H1 (cell line): ENCODE results near the gene PLCB4. TPM values are rescaled to one million over a fixed set of nuclear protein-coding genes. Genes with fewer than 3 reads are reported as not detected.

Experiments
- CTCF ChIA-PET: fragments of 300-600 bp; sonication (Branson Sonifier 250); formaldehyde crosslinking; loops from one replicate; lab custom pipeline; 2021; ENCODE audit not compliant: partially characterized antibody; lab: Charles Lee
- POLR2A ChIA-PET: fragments of 300-600 bp; sonication (Branson Sonifier 250); formaldehyde crosslinking; loops from one replicate; lab custom pipeline; 2021; ENCODE audit warnings: inconsistent platforms; ENCODE audit not compliant: partially characterized antibody; lab: Charles Lee
- DNase-seq, 2 experiments: peaks; one replicate each; pipeline versions ENCODE4 v3.0.0 to v3.0.0-alpha.2; 2010 to 2022; ENCODE audit warnings: low spot score in 2 of 2, low read depth in 1 of 2, mixed read lengths in 1 of 2
- FAIRE-seq: peaks from 2 replicates; lab custom pipeline; 2011; peaks lifted over from hg19 to GRCh38; lab: Jason Lieb, UNC
- H2AFZ ChIP-seq: 2 replicates; pipeline ENCODE4 v1.8.1; 2012; ENCODE audit warnings: low read length, inconsistent platforms
- H2AK5ac ChIP-seq: 2 replicates; pipeline ENCODE4 v1.6.1; 2013; ENCODE audit warnings: low read depth, low read length
- H2BK120ac ChIP-seq: replicated peaks from 2 replicates; pipeline ENCODE3; 2013; ENCODE audit warnings: low read depth, low read length, inconsistent platforms
- H2BK12ac ChIP-seq: 2 replicates; pipeline ENCODE4 v1.6.1; 2013; ENCODE audit warnings: low read depth, low read length
- H2BK15ac ChIP-seq: 2 replicates; pipeline ENCODE4 v1.6.1; 2013; ENCODE audit warnings: low read length
- H2BK20ac ChIP-seq: 2 replicates; pipeline ENCODE4 v1.6.1; 2013; ENCODE audit warnings: low read length
- H2BK5ac ChIP-seq: 2 replicates; pipeline ENCODE4 v1.6.1; 2013; ENCODE audit warnings: low read depth, low read length
- H3K14ac ChIP-seq: 2 replicates; pipeline ENCODE4 v1.6.1; 2013; ENCODE audit warnings: inconsistent platforms; ENCODE audit not compliant: insufficient read length
- H3K18ac ChIP-seq: 2 replicates; pipeline ENCODE4 v1.6.1; 2013; ENCODE audit warnings: low read length; ENCODE audit errors: extremely low read depth
- H3K23ac ChIP-seq: 2 replicates; pipeline ENCODE4 v1.6.1; 2013; ENCODE audit warnings: inconsistent platforms; ENCODE audit not compliant: insufficient read length
- H3K23me2 ChIP-seq: 2 replicates; pipeline ENCODE4 v1.6.1; 2013; ENCODE audit warnings: low read depth, low read length
- H3K27ac ChIP-seq: 2 replicates; pipeline ENCODE4 v1.6.1; 2011; ENCODE audit warnings: low read depth, low read length, inconsistent platforms
- H3K27me3 ChIP-seq, 4 experiments: replicated peaks in 1 of 4; 1 replicate in 1 of 4; 2 replicates in 3 of 4; pipeline versions ENCODE4 v1.6.1 to v1.8.1; 2011 to 2013; ENCODE audit warnings: low read length in 3 of 4, mild to moderate bottlenecking in 3 of 4, inconsistent platforms in 2 of 4, mixed read lengths in 2 of 4, moderate library complexity in 1 of 4; ENCODE audit not compliant: control insufficient read depth in 3 of 4, insufficient read depth in 3 of 4; ENCODE audit errors: extremely low read depth in 1 of 4
- H3K36me3 ChIP-seq, 4 experiments: 2 replicates each; pipeline versions ENCODE4 v1.6.1 to v1.8.1; 2011 to 2013; ENCODE audit warnings: mild to moderate bottlenecking in 4 of 4, low read length in 3 of 4, moderate library complexity in 2 of 4, control low read depth in 1 of 4, inconsistent platforms in 1 of 4; ENCODE audit not compliant: insufficient read depth in 4 of 4, control insufficient read depth in 2 of 4
- H3K4ac ChIP-seq: replicated peaks from 2 replicates; pipeline ENCODE3; 2013; ENCODE audit warnings: low read length, low read depth, mixed read lengths, inconsistent platforms; ENCODE audit not compliant: insufficient read length
- H3K4me1 ChIP-seq, 4 experiments: replicated peaks in 1 of 4; 1 replicate in 1 of 4; 2 replicates in 3 of 4; pipeline versions ENCODE4 v1.6.1 to v1.8.1; 2011 to 2013; ENCODE audit warnings: low read length in 3 of 4, inconsistent platforms in 2 of 4, mixed read lengths in 1 of 4; ENCODE audit not compliant: insufficient read depth in 4 of 4, control insufficient read depth in 3 of 4
- H3K4me2 ChIP-seq, 2 experiments: 2 replicates each; pipeline versions ENCODE4 v1.6.1 to v1.8.1; 2011 to 2013; ENCODE audit warnings: low read depth in 2 of 2, low read length in 2 of 2, control low read depth in 1 of 2, inconsistent platforms in 1 of 2, mild to moderate bottlenecking in 1 of 2; ENCODE audit not compliant: insufficient read depth in 1 of 2
- H3K4me3 ChIP-seq, 4 experiments: fragments of 200-600, 300-600 bp in 1 of 4; sonication (generic), shearing (Covaris generic), sonication (Bioruptor Twin) in 1 of 4; 2 replicates each; pipeline versions ENCODE4 v1.5.1 to v1.8.1; 2011 to 2016; ENCODE audit warnings: low read length in 4 of 4, low read depth in 3 of 4, control low read depth in 2 of 4, inconsistent platforms in 2 of 4, mild to moderate bottlenecking in 2 of 4, mixed read lengths in 1 of 4, moderate library complexity in 1 of 4; ENCODE audit not compliant: insufficient read depth in 2 of 4; ENCODE audit errors: extremely low read depth in 1 of 4
- H3K56ac ChIP-seq: replicated peaks from 2 replicates; pipeline ENCODE3; 2013; ENCODE audit warnings: low read depth, mild to moderate bottlenecking, mixed read lengths, low read length, inconsistent platforms; ENCODE audit not compliant: insufficient read length
- H3K79me1 ChIP-seq: 2 replicates; pipeline ENCODE4 v1.6.1; 2013; ENCODE audit warnings: low read depth, low read length, control low read depth
- H3K79me2 ChIP-seq, 2 experiments: 2 replicates each; pipeline versions ENCODE4 v1.6.1 to v1.8.1; 2012 to 2013; ENCODE audit warnings: low read length in 2 of 2, mild to moderate bottlenecking in 2 of 2, inconsistent platforms in 1 of 2; ENCODE audit not compliant: insufficient read depth in 2 of 2, control insufficient read depth in 1 of 2
- H3K9ac ChIP-seq, 4 experiments: replicated peaks in 1 of 4; 1 replicate in 1 of 4; 2 replicates in 3 of 4; pipeline versions ENCODE4 v1.6.1 to v1.8.1; 2011 to 2013; ENCODE audit warnings: low read depth in 3 of 4, low read length in 3 of 4, control low read depth in 2 of 4, mild to moderate bottlenecking in 2 of 4, moderate library complexity in 2 of 4, inconsistent platforms in 1 of 4; ENCODE audit errors: extremely low read depth in 1 of 4
- H3K9me3 ChIP-seq, 2 experiments: 2 replicates each; pipeline versions ENCODE4 v1.6.1 to v1.8.1; 2012 to 2013; ENCODE audit warnings: mild to moderate bottlenecking in 2 of 2, moderate library complexity in 2 of 2, control low read depth in 1 of 2, inconsistent platforms in 1 of 2, low read depth in 1 of 2, low read length in 1 of 2, mixed read lengths in 1 of 2; ENCODE audit not compliant: insufficient read depth in 2 of 2
- H4K20me1 ChIP-seq, 2 experiments: replicated peaks in 1 of 2; 2 replicates each; pipeline versions ENCODE3 to v1.8.1; 2011 to 2013; ENCODE audit warnings: inconsistent platforms in 2 of 2, low read length in 2 of 2, mild to moderate bottlenecking in 1 of 2; ENCODE audit not compliant: insufficient read depth in 2 of 2, control insufficient read depth in 1 of 2
- H4K5ac ChIP-seq: 2 replicates; pipeline ENCODE4 v1.6.1; 2013; ENCODE audit warnings: low read length, low read depth, mixed read lengths, inconsistent platforms; ENCODE audit not compliant: insufficient read length
- H4K8ac ChIP-seq: 2 replicates; pipeline ENCODE4 v1.8.0; 2013; ENCODE audit warnings: mild to moderate bottlenecking, moderate library complexity, low read length, inconsistent platforms; ENCODE audit not compliant: insufficient read depth; ENCODE audit errors: extremely low read depth
- H4K91ac ChIP-seq: replicated peaks from 2 replicates; pipeline ENCODE3; 2013; ENCODE audit warnings: low read length, mixed read lengths, inconsistent platforms; ENCODE audit not compliant: insufficient read length
- SP2 ChIP-seq: IDR thresholded peaks from 2 replicates; pipeline ENCODE4 v1.6.1; 2012; ENCODE audit warnings: mild to moderate bottlenecking, low read length, inconsistent platforms
- WGBS, 2 experiments: shearing (Covaris generic) in 1 of 2; methylation state at CpG; one replicate each; pipeline versions ENCODE4 v1.1.6 to v1.1.7; 2013 to 2015; ENCODE audit warnings: low lambda C conversion rate in 2 of 2, mixed read lengths in 2 of 2, inconsistent platforms in 1 of 2, low coverage in 1 of 2, missing lambda C conversion rate in 1 of 2; ENCODE audit not compliant: insufficient replicate concordance in 2 of 2, insufficient coverage in 1 of 2, insufficient read length in 1 of 2; ENCODE audit errors: extremely low coverage in 1 of 2, missing lambda C conversion rate in 1 of 2; 5-methylcytosine and 5-hydroxymethylcytosine counted together
- polyA plus RNA-seq, 7 experiments: library from polyadenylated mRNA; depleted of rRNA in 3 of 7; stranded (reverse) in 5 of 7; unstranded in 2 of 7; fragments of >200 nt in 5 of 7; fragments of 200-250 nt in 2 of 7; gene quantifications; 1 replicate in 5 of 7; 2 replicates in 1 of 7; 4 replicates in 1 of 7; pipeline versions ENCODE4 v1.2.1 to v1.2.3, GENCODE V29; 2011 to 2013; ENCODE audit warnings: missing spikeins in 2 of 7, mixed read lengths in 2 of 7
- total RNA-seq: library from RNA; stranded (reverse); fragmentation: NEBNext Ultra II Directional; extraction: Animal tissue kit (Norgen Biotek cat#: 25700); gene quantifications from 2 replicates; pipeline ENCODE4 v1.2.1, GENCODE V29; 2021

The PLCB4 gene
- total and polyA plus RNA-seq, 2 of the 8 experiments (the other 6 are each of a cell fraction or from before 2014, with no cell fraction given), result 3.2 to 14.1 TPM

DNA sequence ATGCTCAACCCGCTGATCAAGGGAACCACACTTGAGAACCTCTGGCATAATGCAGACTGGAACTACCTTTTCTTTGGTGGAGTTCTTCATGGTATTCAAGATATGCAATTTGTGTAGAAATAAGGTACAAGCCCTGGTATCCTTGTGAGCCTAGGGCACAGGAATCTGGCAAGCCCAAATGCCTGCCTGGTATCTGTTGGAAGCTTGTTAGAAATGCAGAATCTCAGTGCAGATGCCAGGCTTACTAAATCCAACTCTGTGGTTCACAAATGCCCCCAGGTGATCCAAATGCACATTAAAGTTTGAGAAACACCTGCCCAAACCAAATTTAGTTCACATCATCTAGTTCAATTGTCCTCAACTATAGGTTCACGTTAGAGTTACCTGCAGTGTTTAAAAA, 285.7 kb downstream of the PLCB4 start:
- CTCF ChIA-PET, result interaction anchor here (1.3 to 1.7 kb wide), 2 partner anchors 10 to 21 kb away, joined by 4 read pairs; no protein-coding TSS in a partner anchor
- Histone ChIP-seq H2BK120ac (no peak overlapping the region), H3K14ac (no peak overlapping the region), H3K27me3 (no peaks in the 10 kb centered on the region), H3K27ac (no peak overlapping the region), H4K5ac (no peak overlapping the region), H3K56ac (no peak overlapping the region), H3K23me2 (no peaks in the 10 kb centered on the region), H4K91ac (no peak overlapping the region), H4K8ac (no peak overlapping the region), H3K23ac (no peak overlapping the region), H3K9me3 (no peaks in the 10 kb centered on the region), H3K4me3 (no peak overlapping the region), H2BK20ac (no peak overlapping the region), H4K20me1 (no peaks in the 10 kb centered on the region), H3K9ac (no peak overlapping the region), H3K4ac (no peak overlapping the region), H3K36me3 (no peaks in the 10 kb centered on the region), H3K79me1 (no peaks in the 10 kb centered on the region), H2BK12ac (no peak overlapping the region), H3K18ac (no peak overlapping the region), H2AFZ (no peak overlapping the region), H3K4me1 (no peaks in the 10 kb centered on the region), H2BK5ac (no peak overlapping the region), H3K4me2 (no peak overlapping the region), H2BK15ac (no peak overlapping the region), H2AK5ac (no peak overlapping the region), H3K79me2 (no peaks in the 10 kb centered on the region; a peak in 1 of 4 replicates)
- WGBS, 2 experiments, result 83% methylated on average over 2 of the region's 2 CpGs; no CpG with 5 or more reads in 1 of the 2 experiments
- DNase-seq, result no peak
- POLR2A ChIA-PET, result no interaction called here
- no peak for TF ChIP-seq SP2
- no peak for FAIRE-seq
